COLO668 (cell line): Measurements from ENCODE around the gene ZC3H10.

ENCODE experiments used
- DNase-seq: peaks from one replicate; lab custom pipeline; 2025; ENCODE audit not compliant: unreplicated experiment; lab: John Stamatoyannopoulos, UW

Gene ZC3H10

GRCh38 chr12:56126732-56127239 is 8.7 kb downstream of the ZC3H10 start:
- no peak for DNase-seq

GRCh38 chr12:56127485-56127887 is 9.4 kb downstream of the ZC3H10 start:
- no peak for DNase-seq

GRCh38 chr12:56127888-56128669 is 10.0 kb downstream of the ZC3H10 start, which contains the start of gene ESYT1:
TSS of gene ESYT1 (plus strand) at chr12:56128267. CDS start at chr12:56128320, 53 bp downstream.
- DNase-seq = peak; percentile 94

GRCh38 chr12:56128670-56129205 is 10.7 kb downstream of the ZC3H10 start:
- DNase-seq = no peak

GRCh38 chr12:56129206-56129941 is 11.3 kb downstream of the ZC3H10 start:
- DNase-seq = peak; percentile 33

- DNase-seq = no peak
Observed at GRCh38 chr12:56129942-56130495, 12.0 kb downstream of the ZC3H10 start.

GRCh38 chr12:56130876-56131275 is 12.8 kb downstream of the ZC3H10 start:
- no peak for DNase-seq

GRCh38 chr12:56134897-56135296 is 16.8 kb downstream of the ZC3H10 start:
- DNase-seq = no peak

- DNase-seq = no peak
Observed at GRCh38 chr12:56137853-56138571, 19.9 kb downstream of the ZC3H10 start.

GRCh38 chr12:56141946-56142784 is 24.1 kb downstream of the ZC3H10 start:
- DNase-seq = no peak

GRCh38 chr12:56143217-56143616 is 25.2 kb downstream of the ZC3H10 start:
- DNase-seq = no peak

- no peak for DNase-seq
Observed at GRCh38 chr12:56143870-56144269, 25.8 kb downstream of the ZC3H10 start.

GRCh38 chr12:56145217-56145616 is 27.2 kb downstream of the ZC3H10 start:
- no peak for DNase-seq

- no peak for DNase-seq
Observed at GRCh38 chr12:56146492-56147460, 28.7 kb downstream of the ZC3H10 start.

GRCh38 chr12:56150563-56150962 is 32.5 kb downstream of the ZC3H10 start:
- no peak for DNase-seq

GRCh38 chr12:56151672-56152131 is 33.6 kb downstream of the ZC3H10 start:
- peak; percentile 74 for DNase-seq

- DNase-seq = peak; percentile 90
Observed at GRCh38 chr12:56152132-56152755, 34.2 kb downstream of the ZC3H10 start, which contains the start of gene MYL6B. TSS of gene MYL6B (plus strand) at chr12:56152587. CDS start at chr12:56153919, 1,332 bp downstream.
